ENCODE data around the gene PCBP3.

- TF ChIP-seq CTCF (IDR thresholded peaks at IDR 0.05), result no peak
- no peak for TF ChIP-seq ZFX (IDR thresholded peaks at IDR 0.05; ENCODE audit: borderline replicate concordance)
These were observed 337.2 kb downstream of the PCBP3 start for GRCh38 chr21:45980697-45981096.

Measured in 22Rv1 (cell line).